MM.1S (cell line): ENCODE data around the gene HYOU1.

Experiments
- CTCF ChIP-seq: fragments of 300-600 bp; sonication (generic); IDR thresholded peaks from 2 replicates; pipeline ENCODE4 v1.5.1; 2016; ENCODE audit warnings: antibody characterized with exemption, low read length, mixed read lengths
- EZH2phosphoT487 ChIP-seq: fragments of 300-600 bp; sonication (generic); IDR thresholded peaks from 2 replicates; pipeline ENCODE4 v1.6.1; 2018; ENCODE audit warnings: antibody characterized with exemption, low read length

GRCh38 chr11:119021631-119022030, 35.4 kb downstream of the HYOU1 start:
- no peak for TF ChIP-seq CTCF
- TF ChIP-seq EZH2phosphoT487: no peak
